Subcutaneous adipose tissue (tissue), 4 donors: ENCODE data around the gene OPCML. TPM values are rescaled to one million over a fixed set of nuclear protein-coding genes. Genes with fewer than 3 reads are reported as not detected.

Experiments used
- total RNA-seq, 4 donors: library from RNA; depleted of rRNA; stranded (reverse); fragments of >200 nt; gene quantifications; one replicate each; pipeline ENCODE4 v1.1.0, GENCODE V29; 2016
- TF ChIP-seq, protein P1 (sequence below): fragments of 450-650 bp; IDR thresholded peaks from one replicate; pipeline ENCODE4 v1.5.1; 2016; ENCODE audit warnings: low read depth, mild to moderate bottlenecking, control low read depth, antibody characterized with exemption, moderate library complexity

The OPCML gene
- total RNA-seq, 4 donors from 2014 or later = under 0.01 TPM; not detected in 3

DNA sequence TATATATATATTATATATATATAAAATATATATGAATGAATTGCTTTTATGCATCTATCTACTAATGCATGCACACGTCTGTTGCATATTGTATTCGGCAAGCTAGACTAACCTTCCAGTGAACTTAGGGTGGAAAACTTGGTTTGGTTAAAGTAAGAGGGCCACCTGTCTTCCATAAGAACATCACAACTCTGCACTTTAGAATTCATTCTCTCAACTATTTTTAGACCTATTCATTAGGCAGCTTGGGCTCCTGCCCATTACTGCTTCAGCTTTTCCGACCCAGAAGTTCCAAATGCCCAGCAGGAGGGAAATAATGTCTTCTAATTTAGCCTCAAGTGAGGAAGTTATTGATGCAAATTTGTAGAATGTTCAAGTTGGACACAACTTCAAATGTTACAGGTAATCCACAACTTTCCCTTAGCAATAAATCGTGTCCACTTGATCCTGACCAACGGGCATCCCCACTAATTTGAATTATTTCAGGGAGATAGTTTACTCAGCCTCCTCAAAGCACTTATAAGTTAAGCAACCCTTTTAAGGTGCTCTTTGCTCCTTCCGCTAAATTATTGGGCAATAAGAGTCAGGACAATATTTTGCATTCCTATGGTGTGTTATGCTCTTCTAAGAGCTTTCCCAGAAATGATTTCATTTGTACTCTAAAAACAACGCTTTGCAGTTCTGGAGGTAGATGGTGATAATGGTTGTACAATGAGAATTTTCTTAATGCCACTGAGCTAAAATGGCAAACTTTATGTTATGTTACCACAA, 132.3 kb downstream of the OPCML start:
- TF ChIP-seq, protein P1, sequence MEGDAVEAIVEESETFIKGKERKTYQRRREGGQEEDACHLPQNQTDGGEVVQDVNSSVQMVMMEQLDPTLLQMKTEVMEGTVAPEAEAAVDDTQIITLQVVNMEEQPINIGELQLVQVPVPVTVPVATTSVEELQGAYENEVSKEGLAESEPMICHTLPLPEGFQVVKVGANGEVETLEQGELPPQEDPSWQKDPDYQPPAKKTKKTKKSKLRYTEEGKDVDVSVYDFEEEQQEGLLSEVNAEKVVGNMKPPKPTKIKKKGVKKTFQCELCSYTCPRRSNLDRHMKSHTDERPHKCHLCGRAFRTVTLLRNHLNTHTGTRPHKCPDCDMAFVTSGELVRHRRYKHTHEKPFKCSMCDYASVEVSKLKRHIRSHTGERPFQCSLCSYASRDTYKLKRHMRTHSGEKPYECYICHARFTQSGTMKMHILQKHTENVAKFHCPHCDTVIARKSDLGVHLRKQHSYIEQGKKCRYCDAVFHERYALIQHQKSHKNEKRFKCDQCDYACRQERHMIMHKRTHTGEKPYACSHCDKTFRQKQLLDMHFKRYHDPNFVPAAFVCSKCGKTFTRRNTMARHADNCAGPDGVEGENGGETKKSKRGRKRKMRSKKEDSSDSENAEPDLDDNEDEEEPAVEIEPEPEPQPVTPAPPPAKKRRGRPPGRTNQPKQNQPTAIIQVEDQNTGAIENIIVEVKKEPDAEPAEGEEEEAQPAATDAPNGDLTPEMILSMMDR = no peak

DNA sequence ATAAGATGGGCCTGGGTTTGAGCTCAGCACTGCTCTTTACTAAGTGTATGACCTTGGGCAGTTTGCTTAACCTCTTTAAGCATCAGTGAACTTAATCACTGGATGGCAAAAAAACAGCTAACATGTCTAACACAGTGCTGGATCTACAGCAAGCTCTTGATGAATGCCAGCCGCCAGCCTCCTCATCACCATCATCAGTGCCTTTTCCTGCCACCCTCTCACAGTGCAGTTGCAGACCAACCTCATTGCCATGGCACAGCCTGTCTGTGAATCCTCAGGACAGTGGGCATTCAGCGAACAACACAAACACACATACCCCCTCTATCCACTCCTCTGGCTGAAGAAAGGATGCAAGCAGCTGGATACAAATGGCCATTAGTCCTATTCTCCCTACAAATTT, 133.0 kb downstream of the OPCML start:
- TF ChIP-seq, protein P1 = no peak

DNA sequence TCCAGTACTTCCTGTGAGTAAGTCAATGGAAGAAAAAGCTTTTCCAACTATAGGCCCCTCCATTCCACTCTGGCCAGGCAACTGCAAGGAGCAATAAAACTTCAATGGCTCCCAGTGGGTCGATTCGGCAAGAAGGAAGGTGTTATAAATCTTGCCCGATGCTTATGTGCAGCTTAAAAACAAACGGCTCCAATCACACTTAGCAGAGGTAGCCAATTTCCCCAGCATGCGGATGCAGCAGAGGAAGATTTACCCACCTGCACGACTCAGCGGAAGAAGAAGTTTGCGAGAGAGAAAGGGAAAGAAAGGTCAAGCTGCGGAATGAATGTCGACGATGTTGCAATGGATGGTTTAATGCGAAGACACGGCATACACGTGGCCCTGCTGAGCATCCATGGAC, 141.5 kb downstream of the OPCML start:
- TF ChIP-seq, protein P1 = no peak

DNA sequence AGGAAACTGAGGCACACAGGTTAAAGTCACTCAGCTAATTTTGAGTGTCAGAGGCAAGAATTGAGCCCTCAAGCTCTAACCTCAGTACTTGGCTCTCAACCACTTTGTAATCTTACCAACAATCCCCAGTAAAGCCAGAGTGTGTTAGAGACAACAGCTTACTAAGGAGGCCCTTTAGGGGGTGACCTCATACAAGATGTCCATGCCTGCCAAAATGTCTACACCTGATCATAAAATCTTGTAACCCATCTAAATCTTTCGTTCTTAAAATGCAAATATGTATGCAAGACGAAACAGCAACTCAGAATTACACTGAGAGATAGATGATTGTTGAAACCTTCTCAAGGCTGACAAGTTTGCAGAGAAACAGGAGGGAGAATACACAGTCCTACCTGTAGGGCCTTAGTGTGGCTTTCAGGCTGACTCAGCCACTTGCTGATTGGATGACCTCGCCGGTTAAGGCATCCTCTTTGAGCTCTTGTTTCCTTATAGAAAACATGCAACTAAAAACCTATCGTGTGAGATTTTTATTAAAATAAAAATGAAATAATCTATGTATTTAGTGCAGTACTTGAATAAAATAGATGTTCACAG, 143.2 kb downstream of the OPCML start:
- TF ChIP-seq, protein P1 = no peak

DNA sequence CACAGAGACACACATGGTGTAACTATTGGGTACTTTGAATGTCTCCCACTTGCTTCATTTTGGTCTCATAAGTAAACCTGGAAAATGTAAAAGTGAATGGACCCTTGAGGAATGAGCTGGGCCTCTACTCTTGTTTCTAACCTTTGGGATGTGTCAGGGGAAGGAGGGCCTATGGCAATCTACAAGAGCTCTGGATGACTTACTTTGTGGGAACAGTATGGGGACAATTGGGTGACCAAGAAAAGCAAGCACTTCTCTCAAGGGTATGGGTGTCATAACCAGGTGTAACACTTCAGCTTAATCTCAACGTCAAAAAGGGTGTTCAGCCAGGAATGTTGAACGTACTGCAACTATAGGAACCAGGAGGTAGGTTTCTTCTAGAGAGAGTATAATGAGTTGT, 144.0 kb downstream of the OPCML start:
- TF ChIP-seq, protein P1 = no peak

DNA sequence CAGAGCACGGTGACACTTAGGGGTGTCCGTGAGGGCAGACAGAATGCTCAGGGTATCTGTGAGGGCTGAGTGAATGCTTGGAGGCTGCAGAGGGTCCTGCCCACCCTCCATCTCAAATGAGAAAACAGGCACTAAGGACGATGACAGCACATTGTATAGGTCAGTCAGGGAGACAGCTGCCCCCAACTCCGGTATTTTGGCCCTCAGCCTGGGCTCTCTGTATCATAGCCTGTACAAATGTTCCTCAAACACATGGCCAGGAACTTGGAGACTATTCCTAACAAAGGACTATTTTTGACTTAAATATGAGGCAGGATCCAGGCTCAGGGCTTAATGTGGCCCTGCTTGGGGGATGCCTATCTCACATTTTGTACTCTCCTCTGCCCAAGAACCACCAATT, 145.4 kb downstream of the OPCML start:
- TF ChIP-seq, protein P1 = no peak

DNA sequence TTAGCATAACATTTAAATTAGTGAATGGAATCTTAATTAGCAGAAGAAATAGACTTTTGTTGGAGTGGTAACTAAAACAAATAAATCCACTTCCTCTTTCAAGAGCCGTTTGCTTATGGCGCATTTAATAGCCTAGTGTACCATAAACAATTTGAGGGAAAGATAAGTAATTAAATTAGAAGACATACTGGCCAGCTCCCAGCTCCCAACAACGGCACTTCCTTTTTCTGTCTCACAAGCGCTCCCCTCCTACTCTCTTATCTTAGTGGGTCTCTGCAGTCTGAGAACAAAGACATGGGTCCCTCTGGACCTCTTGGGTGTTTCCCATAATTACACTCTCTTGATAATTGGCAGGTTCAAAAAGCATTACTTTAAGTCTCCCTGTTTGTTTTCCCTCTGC, 146.0 kb downstream of the OPCML start:
- TF ChIP-seq, protein P1 = no peak
